Liver (tissue), 9 donors: ENCODE data around the gene MTA3. TPM values are rescaled to one million over a fixed set of nuclear protein-coding genes. Genes with fewer than 3 reads are reported as not detected.

Source experiments
- DNase-seq: peaks from one replicate; pipeline ENCODE4 v3.0.0-alpha.2; 2017; ENCODE audit warnings: low spot score
- H3K27ac ChIP-seq, 2 donors: one replicate each; pipeline ENCODE4 v1.7.0; 2013; ENCODE audit warnings: inconsistent platforms in 2 of 2, low read length in 2 of 2, control low read depth in 1 of 2, low read depth in 1 of 2, mild to moderate bottlenecking in 1 of 2
- H3K27me3 ChIP-seq, 4 donors: one replicate each; pipeline versions ENCODE4 v1.6.1 to v1.7.0; 2013; ENCODE audit warnings: low read length in 3 of 4, inconsistent platforms in 1 of 4, mild to moderate bottlenecking in 1 of 4, moderate library complexity in 1 of 4; ENCODE audit not compliant: control insufficient read depth in 4 of 4, insufficient read depth in 4 of 4
- H3K36me3 ChIP-seq, 4 donors: one replicate each; pipeline versions ENCODE4 v1.6.1 to v1.7.0; 2013; ENCODE audit warnings: low read length in 3 of 4, mild to moderate bottlenecking in 3 of 4, low read depth in 1 of 4, moderate library complexity in 1 of 4; ENCODE audit not compliant: control insufficient read depth in 4 of 4, insufficient read depth in 3 of 4
- H3K4me1 ChIP-seq, 4 donors: one replicate each; pipeline versions ENCODE4 v1.6.1 to v1.7.0; 2013; ENCODE audit warnings: low read length in 3 of 4, mild to moderate bottlenecking in 3 of 4, moderate library complexity in 1 of 4; ENCODE audit not compliant: control insufficient read depth in 4 of 4, insufficient read depth in 4 of 4
- H3K4me3 ChIP-seq, 3 donors: one replicate each; pipeline versions ENCODE4 v1.6.1 to v1.7.0; 2013; ENCODE audit warnings: low read length in 3 of 3, control low read depth in 1 of 3, low read depth in 1 of 3, mild to moderate bottlenecking in 1 of 3
- H3K9ac ChIP-seq, 2 donors: one replicate each; pipeline ENCODE4 v1.7.0; 2013; ENCODE audit warnings: low read length in 2 of 2, mild to moderate bottlenecking in 2 of 2, moderate library complexity in 2 of 2, control low read depth in 1 of 2, low read depth in 1 of 2
- H3K9me3 ChIP-seq, 4 donors: one replicate each; pipeline versions ENCODE4 v1.6.1 to v1.7.0; 2013; ENCODE audit warnings: low read length in 3 of 4; ENCODE audit not compliant: control insufficient read depth in 4 of 4
- EGR1 ChIP-seq, 2 donors: IDR thresholded peaks; 2 replicates each; pipeline ENCODE4 v1.6.1; 2016 to 2018; ENCODE audit warnings: antibody characterized with exemption in 2 of 2, low read depth in 2 of 2
- FOXA1 ChIP-seq: IDR thresholded peaks from 2 replicates; pipeline ENCODE4 v1.6.1; 2016; ENCODE audit warnings: antibody characterized with exemption
- FOXA2 ChIP-seq: IDR thresholded peaks from 2 replicates; pipeline ENCODE4 v1.6.1; 2016; ENCODE audit warnings: antibody characterized with exemption
- GABPA ChIP-seq, 2 donors: IDR thresholded peaks in 1 of 2; conservative IDR thresholded peaks in 1 of 2; 2 replicates each; pipeline ENCODE4 v1.6.1; 2016; ENCODE audit warnings: antibody characterized with exemption in 2 of 2, mild to moderate bottlenecking in 1 of 2, moderate library complexity in 1 of 2
- HNF4A ChIP-seq, 2 donors: conservative IDR thresholded peaks; 2 replicates each; pipeline ENCODE4 v1.6.1; 2016; ENCODE audit warnings: antibody characterized with exemption in 2 of 2, mild to moderate bottlenecking in 2 of 2
- HNF4G ChIP-seq: IDR thresholded peaks from 2 replicates; pipeline ENCODE4 v1.6.1; 2016; ENCODE audit warnings: antibody characterized with exemption
- JUND ChIP-seq, 2 donors: IDR thresholded peaks; 2 replicates each; pipeline ENCODE4 v1.6.1; 2016; ENCODE audit warnings: antibody characterized with exemption in 2 of 2
- NR2F2 ChIP-seq: IDR thresholded peaks from 2 replicates; pipeline ENCODE4 v1.6.1; 2016; ENCODE audit warnings: antibody characterized with exemption
- RAD21 ChIP-seq, 2 donors: IDR thresholded peaks; 2 replicates each; pipeline ENCODE4 v1.6.1; 2016; ENCODE audit warnings: antibody characterized with exemption in 2 of 2, mild to moderate bottlenecking in 2 of 2
- RXRA ChIP-seq, 2 donors: IDR thresholded peaks; 2 replicates each; pipeline ENCODE4 v1.6.1; 2017 to 2018; ENCODE audit warnings: antibody characterized with exemption in 2 of 2, mild to moderate bottlenecking in 1 of 2
- SP1 ChIP-seq: IDR thresholded peaks from 2 replicates; pipeline ENCODE4 v1.6.1; 2018; ENCODE audit warnings: antibody characterized with exemption, mild to moderate bottlenecking
- TAF1 ChIP-seq: conservative IDR thresholded peaks from 2 replicates; pipeline ENCODE4 v1.6.1; 2016; ENCODE audit warnings: antibody characterized with exemption, mild to moderate bottlenecking
- YY1 ChIP-seq: IDR thresholded peaks from 2 replicates; pipeline ENCODE4 v1.6.1; 2016; ENCODE audit warnings: antibody characterized with exemption, mild to moderate bottlenecking
- WGBS: extraction: QIAGEN DNeasy Blood & Tissue Kit; methylation state at CpG from one replicate; pipeline ENCODE4 v1.1.7; 2013; 5-methylcytosine and 5-hydroxymethylcytosine counted together
- polyA plus RNA-seq, 2 donors: library from polyadenylated mRNA; stranded (reverse) in 1 of 2; unstranded in 1 of 2; fragments of 200-250 nt in 1 of 2; fragments of >200 nt in 1 of 2; fragmentation: Nextera tagmentation in 1 of 2; extraction: Ambion mirVana in 1 of 2; gene quantifications; one replicate each; pipeline versions ENCODE4 v1.2.1 to v1.2.3, GENCODE V29; 2013 to 2015
- total RNA-seq, 2 donors: library from RNA; depleted of rRNA; stranded (reverse); fragments of >200 nt; gene quantifications; one replicate each; pipeline ENCODE4 v1.2.3, GENCODE V29; 2014
- TF ChIP-seq, protein P1 (sequence below): IDR thresholded peaks from 2 replicates; pipeline ENCODE4 v1.6.1; 2016; ENCODE audit warnings: antibody characterized with exemption
- TF ChIP-seq, protein P2 (sequence below): IDR thresholded peaks from 2 replicates; pipeline ENCODE4 v1.6.1; 2016; ENCODE audit warnings: antibody characterized with exemption
- TF ChIP-seq, protein P3 (sequence below): fragments of 150-350 bp; IDR thresholded peaks from 2 replicates; pipeline ENCODE4 v1.5.1; 2017; ENCODE audit warnings: improper control_type of control experiment, low read depth, low read length; ENCODE audit not compliant: missing input control
- TF ChIP-seq, protein P4 (sequence below): IDR thresholded peaks from 2 replicates; pipeline ENCODE4 v1.6.1; 2016; ENCODE audit warnings: antibody characterized with exemption, mild to moderate bottlenecking
- TF ChIP-seq, protein P5 (sequence below): IDR thresholded peaks from 2 replicates; pipeline ENCODE4 v1.6.1; 2016; ENCODE audit warnings: antibody characterized with exemption
- donor health status: healthy.
- donor health status: healthy.
- donor health status: healthy.
- donor health status: healthy.
- donor health status: healthy.

The MTA3 gene
- total RNA-seq, result 10 to 100 TPM in 1 of 2 donors, 1 to 10 TPM in 1; 7.8 to 10.3 TPM
- polyA plus RNA-seq, result 1 to 10 TPM; 5.5 to 5.9 TPM

DNA sequence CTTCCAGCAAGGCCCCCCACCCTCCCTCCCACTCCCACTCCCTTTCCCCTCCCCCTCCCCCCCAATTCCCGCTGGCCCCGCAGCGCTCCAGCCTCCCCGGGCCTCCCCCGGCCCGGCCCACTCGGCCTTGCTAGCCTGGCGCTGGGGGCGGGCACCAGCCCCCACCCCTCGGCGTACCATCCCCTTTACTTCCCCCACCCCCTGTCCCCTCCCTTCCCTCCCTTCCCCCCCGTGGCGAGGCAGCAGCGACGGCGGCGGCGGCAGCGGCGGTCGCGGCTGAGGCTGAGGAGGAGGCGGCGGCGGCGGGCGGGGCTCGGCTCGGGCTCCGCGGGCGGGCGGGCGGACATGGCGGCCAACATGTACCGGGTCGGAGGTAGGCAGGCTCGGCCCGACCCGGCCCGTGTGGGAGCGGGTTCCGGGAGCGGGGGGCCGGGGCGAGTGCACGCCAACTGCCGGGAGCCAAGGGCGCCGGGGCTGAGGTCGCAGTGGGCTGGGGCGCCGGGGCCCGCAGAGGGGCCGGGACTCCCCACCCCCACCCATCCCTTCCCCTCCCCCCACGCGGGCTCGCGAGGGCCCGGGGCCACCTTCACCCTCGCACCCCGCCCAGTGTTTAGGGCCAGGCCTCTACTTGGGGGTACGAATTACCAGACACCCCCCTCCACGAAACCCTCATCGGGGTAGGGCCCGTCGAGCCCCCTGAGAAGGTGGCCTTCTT, at the start of gene MTA3:
Gene MTA3 (plus strand): TSS at position 232 of the 715 bp plus-strand sequence. CDS start 114 bp downstream, at position 346.
- H3K27ac ChIP-seq, result peak within 1 kb of the TSS; percentile 69 to 73
- H3K36me3 ChIP-seq, result no peaks in the 10 kb centered on the region
- H3K27me3 ChIP-seq, result no peaks in the 10 kb centered on the region
- WGBS, result 1% methylated on average over 67 of the region's 67 CpGs
- H3K4me3 ChIP-seq, result peak within 1 kb of the TSS; percentile 77 to 98 (median 78)
- no peaks in the 10 kb centered on the region for H3K9me3 ChIP-seq
- no peak for TF ChIP-seq EGR1 (IDR thresholded peaks at IDR 0.05; ENCODE audit: low read depth in 2 of 2)
- TF ChIP-seq JUND (IDR thresholded peaks at IDR 0.05), result no peak
- TF ChIP-seq, protein P1, sequence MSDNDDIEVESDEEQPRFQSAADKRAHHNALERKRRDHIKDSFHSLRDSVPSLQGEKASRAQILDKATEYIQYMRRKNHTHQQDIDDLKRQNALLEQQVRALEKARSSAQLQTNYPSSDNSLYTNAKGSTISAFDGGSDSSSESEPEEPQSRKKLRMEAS, result no peak
- peak; percentile 69 for DNase-seq
- H3K9ac ChIP-seq, result peak within 1 kb of the TSS; percentile 44 to 65
- H3K4me1 ChIP-seq, result peaks cover 4 to 10% (median 5%) of the 10 kb centered on the region in 4 donors

DNA sequence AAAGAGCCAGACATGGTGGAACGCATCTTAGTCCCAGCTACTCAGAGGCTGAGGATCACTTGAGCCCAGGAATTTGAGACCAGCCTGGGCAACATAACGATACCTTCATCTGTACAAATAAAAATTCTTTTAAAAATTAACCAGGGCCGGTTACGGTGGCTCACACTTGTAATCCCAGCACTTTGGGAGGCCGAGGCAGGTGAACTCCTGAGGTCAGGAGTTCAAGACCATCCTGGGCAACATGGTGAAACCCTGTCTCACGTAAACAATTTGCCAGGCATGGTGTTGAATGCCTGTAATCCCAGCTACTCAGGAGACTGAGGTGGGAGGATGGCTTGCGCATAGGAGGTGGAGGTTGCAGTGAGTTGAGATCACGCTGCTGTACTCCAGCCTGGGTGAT, 48.8 kb upstream of the MTA3 start:
- Histone ChIP-seq H3K4me1 (no peaks in the 10 kb centered on the region), H3K36me3 (no peaks in the 10 kb centered on the region), H3K9me3 (no peaks in the 10 kb centered on the region), H3K27ac (no peak overlapping the region), H3K4me3 (no peak overlapping the region), H3K27me3 (no peaks in the 10 kb centered on the region), H3K9ac (no peak overlapping the region)
- TF ChIP-seq EGR1 (IDR thresholded peaks at IDR 0.05; ENCODE audit: low read depth in 2 of 2), result no peak
- TF ChIP-seq HNF4A (conservative IDR thresholded peaks at IDR 0.05), result no peak
- TF ChIP-seq FOXA2, result no peak
- no peak for TF ChIP-seq RAD21 (IDR thresholded peaks at IDR 0.05)
- no peak for TF ChIP-seq RXRA (IDR thresholded peaks at IDR 0.05)
- TF ChIP-seq NR2F2, result no peak
- TF ChIP-seq, protein P2, sequence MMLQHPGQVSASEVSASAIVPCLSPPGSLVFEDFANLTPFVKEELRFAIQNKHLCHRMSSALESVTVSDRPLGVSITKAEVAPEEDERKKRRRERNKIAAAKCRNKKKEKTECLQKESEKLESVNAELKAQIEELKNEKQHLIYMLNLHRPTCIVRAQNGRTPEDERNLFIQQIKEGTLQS, result no peak
- TF ChIP-seq FOXA1, result no peak
- DNase-seq, result no peak
- 59% methylated on average over 8 of the region's 8 CpGs for WGBS

DNA sequence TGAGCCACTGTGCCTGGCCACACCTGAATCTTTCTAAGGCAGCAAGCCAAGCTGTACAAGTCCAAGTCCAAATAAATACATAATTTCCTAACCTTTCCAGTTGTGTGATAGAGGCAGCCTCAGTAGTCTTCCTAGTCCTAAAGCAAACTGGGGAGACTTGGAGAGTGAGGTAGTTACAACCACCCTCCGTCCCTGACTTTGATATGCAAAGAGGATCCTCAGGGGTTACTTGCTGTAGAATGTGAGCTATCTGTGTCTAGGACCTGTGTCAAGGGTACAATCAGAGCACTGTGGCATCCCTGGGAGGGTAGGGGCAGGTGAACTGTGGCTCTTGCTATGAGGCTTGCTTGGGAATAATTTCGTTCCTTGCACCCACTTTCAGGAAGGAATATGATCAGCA, 46.4 kb upstream of the MTA3 start:
- H3K27ac ChIP-seq, result no peak overlapping the region
- no peak overlapping the region for H3K9ac ChIP-seq
- H3K27me3 ChIP-seq, result no peaks in the 10 kb centered on the region
- no peak overlapping the region for H3K4me3 ChIP-seq
- no peaks in the 10 kb centered on the region for H3K9me3 ChIP-seq
- no peak for DNase-seq
- no peaks in the 10 kb centered on the region for H3K36me3 ChIP-seq
- WGBS, result 37% methylated on average over 2 of the region's 2 CpGs
- H3K4me1 ChIP-seq, result no peaks in the 10 kb centered on the region
- TF ChIP-seq, protein P3, sequence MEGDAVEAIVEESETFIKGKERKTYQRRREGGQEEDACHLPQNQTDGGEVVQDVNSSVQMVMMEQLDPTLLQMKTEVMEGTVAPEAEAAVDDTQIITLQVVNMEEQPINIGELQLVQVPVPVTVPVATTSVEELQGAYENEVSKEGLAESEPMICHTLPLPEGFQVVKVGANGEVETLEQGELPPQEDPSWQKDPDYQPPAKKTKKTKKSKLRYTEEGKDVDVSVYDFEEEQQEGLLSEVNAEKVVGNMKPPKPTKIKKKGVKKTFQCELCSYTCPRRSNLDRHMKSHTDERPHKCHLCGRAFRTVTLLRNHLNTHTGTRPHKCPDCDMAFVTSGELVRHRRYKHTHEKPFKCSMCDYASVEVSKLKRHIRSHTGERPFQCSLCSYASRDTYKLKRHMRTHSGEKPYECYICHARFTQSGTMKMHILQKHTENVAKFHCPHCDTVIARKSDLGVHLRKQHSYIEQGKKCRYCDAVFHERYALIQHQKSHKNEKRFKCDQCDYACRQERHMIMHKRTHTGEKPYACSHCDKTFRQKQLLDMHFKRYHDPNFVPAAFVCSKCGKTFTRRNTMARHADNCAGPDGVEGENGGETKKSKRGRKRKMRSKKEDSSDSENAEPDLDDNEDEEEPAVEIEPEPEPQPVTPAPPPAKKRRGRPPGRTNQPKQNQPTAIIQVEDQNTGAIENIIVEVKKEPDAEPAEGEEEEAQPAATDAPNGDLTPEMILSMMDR, result no peak
- TF ChIP-seq TAF1 (no peak), YY1 (no peak), FOXA2 (no peak), GABPA (IDR thresholded peaks at IDR 0.05 in 1 of 2, conservative IDR thresholded peaks at IDR 0.05 in 1 of 2) (no peak), EGR1 (IDR thresholded peaks at IDR 0.05; ENCODE audit: low read depth in 2 of 2) (no peak), HNF4A (conservative IDR thresholded peaks at IDR 0.05) (no peak), HNF4G (no peak), RXRA (IDR thresholded peaks at IDR 0.05) (no peak), JUND (IDR thresholded peaks at IDR 0.05) (no peak), RAD21 (IDR thresholded peaks at IDR 0.05) (no peak), SP1 (no peak), NR2F2 (no peak)
- TF ChIP-seq, protein P4, sequence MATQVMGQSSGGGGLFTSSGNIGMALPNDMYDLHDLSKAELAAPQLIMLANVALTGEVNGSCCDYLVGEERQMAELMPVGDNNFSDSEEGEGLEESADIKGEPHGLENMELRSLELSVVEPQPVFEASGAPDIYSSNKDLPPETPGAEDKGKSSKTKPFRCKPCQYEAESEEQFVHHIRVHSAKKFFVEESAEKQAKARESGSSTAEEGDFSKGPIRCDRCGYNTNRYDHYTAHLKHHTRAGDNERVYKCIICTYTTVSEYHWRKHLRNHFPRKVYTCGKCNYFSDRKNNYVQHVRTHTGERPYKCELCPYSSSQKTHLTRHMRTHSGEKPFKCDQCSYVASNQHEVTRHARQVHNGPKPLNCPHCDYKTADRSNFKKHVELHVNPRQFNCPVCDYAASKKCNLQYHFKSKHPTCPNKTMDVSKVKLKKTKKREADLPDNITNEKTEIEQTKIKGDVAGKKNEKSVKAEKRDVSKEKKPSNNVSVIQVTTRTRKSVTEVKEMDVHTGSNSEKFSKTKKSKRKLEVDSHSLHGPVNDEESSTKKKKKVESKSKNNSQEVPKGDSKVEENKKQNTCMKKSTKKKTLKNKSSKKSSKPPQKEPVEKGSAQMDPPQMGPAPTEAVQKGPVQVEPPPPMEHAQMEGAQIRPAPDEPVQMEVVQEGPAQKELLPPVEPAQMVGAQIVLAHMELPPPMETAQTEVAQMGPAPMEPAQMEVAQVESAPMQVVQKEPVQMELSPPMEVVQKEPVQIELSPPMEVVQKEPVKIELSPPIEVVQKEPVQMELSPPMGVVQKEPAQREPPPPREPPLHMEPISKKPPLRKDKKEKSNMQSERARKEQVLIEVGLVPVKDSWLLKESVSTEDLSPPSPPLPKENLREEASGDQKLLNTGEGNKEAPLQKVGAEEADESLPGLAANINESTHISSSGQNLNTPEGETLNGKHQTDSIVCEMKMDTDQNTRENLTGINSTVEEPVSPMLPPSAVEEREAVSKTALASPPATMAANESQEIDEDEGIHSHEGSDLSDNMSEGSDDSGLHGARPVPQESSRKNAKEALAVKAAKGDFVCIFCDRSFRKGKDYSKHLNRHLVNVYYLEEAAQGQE, result no peak
- TF ChIP-seq, protein P2, result no peak
- TF ChIP-seq, protein P5, sequence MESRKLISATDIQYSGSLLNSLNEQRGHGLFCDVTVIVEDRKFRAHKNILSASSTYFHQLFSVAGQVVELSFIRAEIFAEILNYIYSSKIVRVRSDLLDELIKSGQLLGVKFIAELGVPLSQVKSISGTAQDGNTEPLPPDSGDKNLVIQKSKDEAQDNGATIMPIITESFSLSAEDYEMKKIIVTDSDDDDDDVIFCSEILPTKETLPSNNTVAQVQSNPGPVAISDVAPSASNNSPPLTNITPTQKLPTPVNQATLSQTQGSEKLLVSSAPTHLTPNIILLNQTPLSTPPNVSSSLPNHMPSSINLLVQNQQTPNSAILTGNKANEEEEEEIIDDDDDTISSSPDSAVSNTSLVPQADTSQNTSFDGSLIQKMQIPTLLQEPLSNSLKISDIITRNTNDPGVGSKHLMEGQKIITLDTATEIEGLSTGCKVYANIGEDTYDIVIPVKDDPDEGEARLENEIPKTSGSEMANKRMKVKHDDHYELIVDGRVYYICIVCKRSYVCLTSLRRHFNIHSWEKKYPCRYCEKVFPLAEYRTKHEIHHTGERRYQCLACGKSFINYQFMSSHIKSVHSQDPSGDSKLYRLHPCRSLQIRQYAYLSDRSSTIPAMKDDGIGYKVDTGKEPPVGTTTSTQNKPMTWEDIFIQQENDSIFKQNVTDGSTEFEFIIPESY, result no peak
- TF ChIP-seq, protein P1, result no peak
